T follicular helper cell (primary cell): Measurements from ENCODE around the gene CHRM1.

Source experiments
- DNase-seq: peaks from one replicate; pipeline ENCODE4 v3.0.0-alpha.2; 2020; ENCODE audit warnings: low read depth

Gene CHRM1

DNA sequence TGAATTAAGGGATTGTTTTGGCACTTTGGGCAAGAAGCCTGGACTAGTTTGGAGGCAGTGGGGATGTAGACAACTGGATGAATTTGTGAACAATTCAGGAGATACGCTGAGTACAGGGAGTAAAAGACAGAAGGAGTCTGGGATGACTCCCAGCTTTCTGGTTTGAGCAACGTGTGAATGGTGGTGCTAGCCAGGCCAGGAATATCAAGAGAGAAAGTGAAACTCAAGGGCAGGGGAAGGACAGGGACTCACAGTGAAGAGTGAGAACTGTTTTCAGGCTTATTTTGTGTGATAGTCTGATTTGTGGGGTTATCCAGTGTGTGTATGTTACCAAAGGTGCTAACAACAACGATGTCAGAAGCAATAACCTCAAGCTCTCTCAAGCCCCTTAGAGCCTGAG is 15.9 kb downstream of the CHRM1 start:
- no peak for DNase-seq

DNA sequence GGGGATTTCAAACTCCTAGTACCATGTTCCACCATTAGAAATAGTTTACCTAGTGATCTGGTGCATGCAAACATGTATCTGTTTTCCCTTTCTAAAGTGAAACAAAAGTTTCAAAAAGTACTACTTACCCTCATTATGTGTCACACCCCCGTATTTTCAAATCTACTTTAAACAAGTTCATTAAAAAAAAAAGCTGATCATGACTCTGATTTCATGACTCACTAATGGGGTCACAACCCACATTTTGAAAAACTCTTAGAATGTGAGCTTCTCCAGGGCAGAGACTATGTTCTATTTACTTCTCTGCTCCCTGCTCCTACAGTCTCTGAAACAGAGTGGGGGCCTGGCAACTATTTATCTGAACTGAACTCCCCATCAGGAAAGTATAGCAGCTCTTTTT is 18.2 kb downstream of the CHRM1 start:
- no peak for DNase-seq

GRCh38 chr11:62898027-62898426 is 23.1 kb downstream of the CHRM1 start:
- no peak for DNase-seq

DNA sequence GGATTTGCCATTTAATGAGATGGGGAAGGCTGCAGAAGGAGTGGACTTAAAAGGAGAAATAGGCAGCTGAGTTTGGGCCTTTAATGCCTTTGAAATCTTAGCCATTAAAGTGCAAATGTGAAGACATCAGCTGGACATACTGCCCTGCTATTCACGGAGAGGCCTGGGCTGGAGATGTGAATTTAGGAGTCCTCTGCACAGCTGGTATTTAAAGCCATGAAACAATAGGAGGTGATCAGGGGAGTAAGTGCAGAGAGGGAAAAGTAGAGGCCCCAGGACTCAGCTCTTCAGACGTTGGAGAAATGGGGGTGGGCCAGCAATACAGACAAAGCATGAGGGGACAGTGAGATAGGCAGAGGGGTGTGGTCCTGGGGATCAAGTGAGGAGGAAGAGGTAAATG is 23.9 kb downstream of the CHRM1 start:
- no peak for DNase-seq

DNA sequence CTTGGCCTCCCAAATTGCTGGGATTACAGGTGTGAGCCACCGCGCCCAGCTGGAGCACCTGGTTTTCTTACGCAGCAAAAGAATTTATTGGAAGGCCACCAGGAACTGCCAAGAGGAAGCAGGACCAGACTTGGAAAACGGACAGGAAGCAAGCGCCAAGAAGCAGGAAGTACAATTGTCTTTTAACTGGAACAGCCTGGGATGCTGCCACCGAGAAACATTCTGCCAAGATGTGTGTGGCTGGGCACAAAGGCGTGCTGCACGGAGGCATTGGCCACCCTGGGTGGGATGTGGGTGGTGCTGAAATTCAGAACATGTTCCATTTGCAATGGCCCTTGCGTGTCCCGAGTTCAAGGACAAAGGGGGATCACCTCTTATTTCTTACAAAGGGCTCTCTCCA is 25.1 kb downstream of the CHRM1 start:
- no peak for DNase-seq

DNA sequence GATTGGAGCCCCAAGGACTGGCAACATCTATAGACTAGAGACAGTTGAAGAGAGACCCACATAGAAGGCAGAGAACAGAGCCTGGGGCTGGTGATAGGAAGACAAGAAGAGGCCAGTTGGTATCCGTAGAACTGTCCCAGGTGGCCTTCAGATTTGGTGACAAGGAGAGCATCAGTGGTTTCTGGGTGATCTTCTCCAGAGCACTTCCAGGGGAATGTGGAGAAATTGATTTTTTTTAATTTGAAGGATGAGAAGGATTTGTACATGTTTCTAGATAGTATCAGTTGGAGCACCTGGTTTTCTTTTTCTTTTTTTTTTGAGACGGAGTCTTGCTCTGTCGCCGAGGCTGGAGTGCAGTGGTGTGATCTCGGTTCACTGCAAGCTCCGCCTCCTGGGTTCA is 25.7 kb downstream of the CHRM1 start:
- no peak for DNase-seq

DNA sequence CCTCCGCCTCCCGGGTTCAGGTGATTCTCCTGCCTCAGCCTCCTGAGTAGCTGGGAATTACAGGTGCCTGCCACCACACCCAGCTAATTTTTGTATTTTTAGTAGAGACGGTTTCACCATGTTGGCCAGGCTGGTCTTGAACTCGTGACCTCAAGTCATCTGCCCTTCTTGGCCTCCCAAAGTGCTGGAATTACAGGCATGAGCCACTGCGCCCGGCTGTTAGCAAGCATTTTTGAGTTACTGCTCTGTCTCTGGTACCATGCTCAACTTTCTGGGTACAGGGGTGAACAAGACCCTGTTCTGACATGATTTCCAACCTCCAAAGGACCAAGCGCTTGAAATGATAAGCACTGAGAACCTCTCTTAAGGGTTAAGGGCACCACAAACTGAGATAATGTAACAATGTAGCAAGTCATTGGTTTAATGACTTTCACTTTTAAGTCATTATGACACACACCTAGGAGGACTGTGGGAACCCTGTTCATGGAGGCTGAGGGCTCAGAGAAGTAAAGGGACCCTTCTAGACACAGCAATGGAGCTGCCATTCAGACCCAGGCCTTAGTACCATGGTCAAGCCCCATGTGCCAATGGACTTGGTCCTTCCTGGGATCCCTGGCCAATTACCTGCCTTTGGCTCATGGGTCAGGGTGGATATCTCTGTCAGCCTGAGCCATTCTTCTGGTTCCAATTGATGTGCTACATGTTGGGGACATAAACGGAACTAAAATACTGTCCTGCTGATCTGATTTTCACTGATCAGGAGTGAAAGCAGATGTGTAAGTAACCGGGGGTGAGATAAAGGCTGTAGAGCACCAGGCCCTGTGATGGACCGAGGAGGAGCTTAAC is 28.9 kb downstream of the CHRM1 start:
- no peak for DNase-seq

- no peak for DNase-seq
These were observed 31.4 kb downstream of the CHRM1 start for GRCh38 chr11:62889484-62890437.

GRCh38 chr11:62889126-62889483 is 32.1 kb downstream of the CHRM1 start:
- DNase-seq = no peak

DNA sequence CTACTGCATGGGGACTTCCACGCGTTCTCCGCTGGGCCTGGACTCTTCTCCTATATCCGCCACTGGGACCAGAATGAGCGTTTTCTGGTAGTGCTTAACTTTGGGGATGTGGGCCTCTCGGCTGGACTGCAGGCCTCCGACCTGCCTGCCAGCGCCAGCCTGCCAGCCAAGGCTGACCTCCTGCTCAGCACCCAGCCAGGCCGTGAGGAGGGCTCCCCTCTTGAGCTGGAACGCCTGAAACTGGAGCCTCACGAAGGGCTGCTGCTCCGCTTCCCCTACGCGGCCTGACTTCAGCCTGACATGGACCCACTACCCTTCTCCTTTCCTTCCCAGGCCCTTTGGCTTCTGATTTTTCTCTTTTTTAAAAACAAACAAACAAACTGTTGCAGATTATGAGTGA is 32.8 kb downstream of the CHRM1 start:
- no peak for DNase-seq

DNA sequence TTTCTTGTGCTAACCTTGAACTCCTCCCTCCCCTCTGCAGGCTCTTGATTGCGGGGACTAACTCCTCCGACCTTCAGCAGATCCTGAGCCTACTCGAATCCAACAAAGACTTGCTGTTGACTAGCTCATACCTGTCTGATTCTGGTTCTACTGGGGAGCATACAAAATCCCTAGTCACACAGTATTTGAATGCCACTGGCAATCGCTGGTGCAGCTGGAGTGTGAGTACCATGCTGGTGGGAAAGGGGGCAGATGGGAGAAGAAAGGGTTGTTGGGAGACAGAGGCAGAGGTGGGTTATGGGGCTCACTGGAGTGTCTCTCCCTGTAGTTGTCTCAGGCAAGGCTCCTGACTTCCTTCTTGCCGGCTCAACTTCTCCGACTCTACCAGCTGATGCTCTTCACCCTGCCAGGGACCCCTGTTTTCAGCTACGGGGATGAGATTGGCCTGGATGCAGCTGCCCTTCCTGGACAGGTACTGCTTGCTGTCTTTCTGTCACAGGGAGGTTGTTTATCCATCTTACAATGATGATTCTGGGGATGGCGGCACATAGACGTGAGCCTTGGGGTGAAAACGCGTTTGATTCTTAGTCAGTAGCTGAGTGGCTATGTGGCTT is 35.9 kb downstream of the CHRM1 start:
- no peak for DNase-seq

DNA sequence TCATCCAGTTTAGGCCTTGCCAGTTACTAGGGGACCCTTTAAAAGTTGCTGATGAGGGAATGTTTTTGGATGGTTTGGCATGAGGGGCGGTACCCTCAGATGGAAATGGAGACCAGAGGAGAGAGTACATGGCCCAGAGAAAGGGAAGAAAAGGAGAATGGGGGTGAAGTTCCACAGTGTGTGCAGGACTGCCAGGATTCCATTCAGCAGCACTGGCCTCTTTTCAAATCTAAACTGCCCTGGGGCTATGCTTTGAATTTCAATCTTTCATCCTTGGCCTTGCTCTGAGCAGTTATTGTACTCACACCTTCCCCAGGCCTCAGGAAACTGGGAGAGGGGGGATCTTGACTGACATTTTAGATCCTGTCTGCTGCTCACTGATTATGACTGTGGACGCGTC is 37.5 kb downstream of the CHRM1 start:
- no peak for DNase-seq

DNA sequence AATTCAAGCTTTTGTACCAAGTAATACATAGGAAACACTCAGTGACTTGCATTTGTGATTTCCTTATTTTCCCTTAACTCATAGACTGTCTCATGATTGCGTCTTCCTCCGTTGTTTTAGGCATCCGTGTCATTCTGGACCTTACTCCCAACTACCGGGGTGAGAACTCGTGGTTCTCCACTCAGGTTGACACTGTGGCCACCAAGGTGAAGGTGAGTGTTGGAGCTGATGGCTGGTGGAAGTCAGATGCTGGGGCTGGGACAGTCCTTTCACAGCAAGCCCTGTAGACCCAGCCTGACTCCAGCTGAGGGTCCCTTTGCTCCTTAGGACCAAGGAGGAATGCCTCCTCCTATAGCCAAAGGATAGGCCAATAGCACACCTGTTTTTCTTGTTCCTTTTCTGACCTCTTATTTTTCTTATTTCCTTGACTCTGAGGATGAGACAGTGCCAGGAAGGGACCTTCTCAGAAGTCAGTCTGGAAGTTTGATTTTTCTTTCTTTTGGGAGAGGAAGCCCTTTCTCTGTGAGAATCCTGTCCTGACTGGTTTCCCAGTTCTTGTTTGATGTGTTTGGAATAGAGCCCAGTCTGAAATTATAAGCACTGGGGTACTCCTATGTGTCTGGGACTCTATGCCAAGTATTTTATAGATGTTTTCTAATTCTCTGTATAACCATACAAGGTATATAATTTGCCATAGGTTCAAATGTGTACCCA is 38.2 kb downstream of the CHRM1 start:
- no peak for DNase-seq

DNA sequence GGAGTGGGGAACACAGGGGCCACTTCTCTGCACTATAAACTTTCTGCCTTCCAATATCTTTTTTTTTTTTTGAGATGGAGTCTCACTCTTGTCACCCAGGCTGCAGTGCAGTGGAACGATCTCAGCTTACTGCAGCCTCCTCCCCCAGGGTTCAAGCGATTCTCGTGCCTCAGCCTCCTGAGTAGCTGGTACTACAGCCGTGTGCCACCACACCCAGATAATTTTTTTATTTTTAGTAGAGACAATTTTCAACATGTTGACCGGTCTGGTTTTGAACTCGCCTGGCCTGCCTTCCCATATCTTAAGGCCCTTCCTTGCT is 38.8 kb downstream of the CHRM1 start:
- DNase-seq = no peak

DNA sequence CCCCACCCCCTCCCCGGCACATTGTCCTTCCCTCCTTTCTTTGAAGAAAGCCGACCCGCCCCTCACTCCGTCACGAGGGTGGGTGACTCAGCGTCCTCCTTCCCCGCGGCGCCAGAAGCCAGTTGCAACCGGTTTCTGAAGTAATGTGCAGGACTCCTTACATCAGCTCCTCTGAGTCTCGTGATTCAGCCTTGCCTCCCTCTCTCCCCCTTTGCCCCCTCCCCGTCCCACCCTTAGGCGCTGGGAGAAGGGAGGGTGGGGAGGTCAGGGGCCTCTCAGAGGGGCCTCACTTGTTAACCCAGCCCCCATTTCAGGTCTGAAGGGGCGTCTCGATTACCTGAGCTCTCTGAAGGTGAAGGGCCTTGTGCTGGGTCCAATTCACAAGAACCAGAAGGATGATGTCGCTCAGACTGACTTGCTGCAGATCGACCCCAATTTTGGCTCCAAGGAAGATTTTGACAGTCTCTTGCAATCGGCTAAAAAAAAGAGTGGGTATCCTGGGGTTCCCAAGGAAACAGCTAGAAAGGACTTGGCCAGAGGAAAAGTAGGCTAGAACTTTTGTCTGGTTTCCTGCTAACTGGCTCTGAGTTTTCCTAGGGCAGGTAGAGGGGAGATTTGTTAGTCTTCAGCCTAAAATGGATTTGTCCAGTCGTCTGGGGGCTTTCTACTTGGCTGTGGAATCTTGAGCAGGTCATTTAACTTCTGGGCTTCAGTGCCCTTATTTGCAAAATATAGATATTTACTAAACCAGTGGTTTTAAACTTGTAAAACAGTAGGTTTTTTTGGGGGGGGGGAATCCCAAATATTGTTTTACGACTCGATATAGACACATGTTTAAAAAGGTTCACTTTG is 39.4 kb downstream of the CHRM1 start:
- DNase-seq = peak; percentile 95

- DNase-seq = peak; percentile 76
These were observed 40.2 kb downstream of the CHRM1 start, which contains the start of gene SLC3A2 for GRCh38 chr11:62880803-62881578. Gene SLC3A2 (plus strand): TSS chr11:62880896. CDS start chr11:62881024, 128 bp downstream.

DNA sequence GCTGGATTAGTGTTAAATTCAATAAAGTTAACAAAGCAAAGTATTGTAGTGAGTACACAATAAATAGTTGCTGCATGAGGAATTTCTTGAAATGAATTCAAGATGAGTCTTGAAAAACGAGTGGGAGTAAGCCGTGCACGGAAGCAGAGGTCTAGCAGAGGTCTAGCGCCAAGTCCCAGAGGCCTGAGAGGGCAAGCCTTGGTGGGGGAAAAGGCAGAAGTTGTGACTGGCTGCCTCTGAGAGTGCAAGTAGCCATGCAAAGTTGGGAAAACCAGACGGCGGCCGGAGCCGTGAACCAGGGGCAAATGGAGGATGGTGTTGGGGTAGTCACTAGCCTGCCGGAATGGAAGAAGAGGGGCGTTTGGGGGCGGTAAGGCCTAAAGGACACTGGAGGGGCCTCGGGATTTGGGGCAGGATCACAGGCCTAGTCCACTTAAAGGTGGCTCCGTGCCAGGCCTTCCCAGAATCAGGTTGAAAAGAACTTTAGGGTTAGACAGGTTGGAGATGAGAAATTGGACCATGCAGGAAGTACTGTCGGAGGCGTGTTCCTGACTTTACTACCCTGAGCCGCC is 40.8 kb downstream of the CHRM1 start:
- no peak for DNase-seq

DNA sequence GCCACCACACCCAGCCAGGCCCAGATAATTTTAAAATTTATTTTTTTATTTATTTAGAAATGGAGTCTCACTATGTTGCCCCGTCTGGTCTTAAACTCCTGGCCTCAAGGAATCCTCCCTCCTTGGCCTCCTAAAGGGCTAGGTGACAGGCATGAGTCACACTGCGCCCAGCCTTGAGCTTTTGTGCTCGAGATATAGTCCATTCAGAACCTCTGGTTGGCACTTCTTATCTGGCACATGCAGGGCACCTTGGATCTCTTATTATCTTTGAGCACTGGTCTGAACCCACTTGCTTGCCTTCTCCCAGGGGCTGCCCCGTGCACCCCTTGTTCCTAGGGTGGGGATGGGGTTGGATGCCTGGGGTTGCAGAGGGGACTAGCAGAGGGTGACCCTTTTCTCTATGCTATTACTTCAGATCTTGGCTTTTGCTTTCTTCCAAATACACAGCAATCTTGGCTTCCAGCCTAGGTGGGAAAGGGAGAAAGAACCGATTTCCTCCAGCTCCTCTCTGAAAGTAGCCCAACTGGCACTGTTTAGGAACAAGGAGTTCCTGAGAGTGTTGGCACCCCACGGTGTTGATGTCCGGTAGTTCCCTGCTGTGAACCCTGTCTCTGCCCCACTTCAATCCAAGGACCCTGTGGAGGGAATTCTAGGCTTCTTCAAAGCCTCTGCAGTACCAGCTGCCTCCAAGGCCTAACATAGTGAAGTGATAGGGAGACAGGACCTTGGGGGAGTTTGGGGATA is 41.8 kb downstream of the CHRM1 start:
- DNase-seq = no peak

- DNase-seq = no peak
These were observed 44.5 kb downstream of the CHRM1 start for GRCh38 chr11:62876712-62877111.
